MM.1S (cell line): ENCODE data around the gene PCA3.

Experiments used
- DNase-seq: peaks from one replicate; pipeline ENCODE4 v3.0.0-alpha.2; 2015
- H2AFZ ChIP-seq: fragments of 300-600 bp; sonication (generic); 2 replicates; pipeline ENCODE4 v1.6.0; 2016; ENCODE audit warnings: antibody characterized with exemption, low read length
- H3F3A ChIP-seq: fragments of 300-600 bp; sonication (generic); 2 replicates; pipeline ENCODE4 v1.6.1; 2016; ENCODE audit warnings: mild to moderate bottlenecking, antibody characterized with exemption, low read length, moderate library complexity, mixed read lengths; ENCODE audit not compliant: insufficient read depth
- H3K27ac ChIP-seq: fragments of 300-600 bp; sonication (generic); 2 replicates; pipeline ENCODE4 v1.5.1; 2016; ENCODE audit warnings: mild to moderate bottlenecking, low read length
- H3K27me3 ChIP-seq: fragments of 300-600 bp; sonication (generic); replicated peaks from 2 replicates; pipeline ENCODE4 v1.6.0; 2016; ENCODE audit warnings: low read length; ENCODE audit not compliant: insufficient read depth
- H3K36me3 ChIP-seq: fragments of 300-600 bp; sonication (generic); replicated peaks from 2 replicates; pipeline ENCODE4 v1.6.1; 2016; ENCODE audit warnings: mild to moderate bottlenecking, low read length, mixed read lengths; ENCODE audit not compliant: insufficient read depth
- H3K4me1 ChIP-seq: fragments of 300-600 bp; sonication (generic); 2 replicates; pipeline ENCODE4 v1.6.1; 2016; ENCODE audit warnings: low read length, mixed read lengths
- H3K4me2 ChIP-seq: fragments of 300-600 bp; sonication (generic); 2 replicates; pipeline ENCODE4 v1.6.0; 2016; ENCODE audit warnings: low read depth, low read length
- H3K4me3 ChIP-seq: fragments of 300-600 bp; sonication (generic); 2 replicates; pipeline ENCODE4 v1.5.1; 2016; ENCODE audit warnings: low read length, mixed read lengths
- H3K79me2 ChIP-seq: fragments of 300-600 bp; sonication (generic); 2 replicates; pipeline ENCODE4 v1.6.1; 2016; ENCODE audit warnings: mixed run types, low read length, mixed read lengths
- H3K9ac ChIP-seq: fragments of 300-600 bp; sonication (generic); 2 replicates; pipeline ENCODE4 v1.6.1; 2016; ENCODE audit warnings: low read length, mixed read lengths
- H3K9me2 ChIP-seq: fragments of 300-600 bp; sonication (generic); replicated peaks from 2 replicates; pipeline ENCODE4 v1.6.1; 2016; ENCODE audit warnings: mild to moderate bottlenecking, low read length, mixed read lengths; ENCODE audit not compliant: insufficient read depth
- H3K9me3 ChIP-seq: fragments of 300-600 bp; sonication (generic); replicated peaks from 2 replicates; pipeline ENCODE4 v1.6.1; 2016; ENCODE audit warnings: mild to moderate bottlenecking, low read length, mixed read lengths; ENCODE audit not compliant: insufficient read depth
- H4K20me1 ChIP-seq: fragments of 300-600 bp; sonication (generic); 2 replicates; pipeline ENCODE4 v1.6.1; 2016; ENCODE audit warnings: mild to moderate bottlenecking, low read length, moderate library complexity, mixed read lengths; ENCODE audit not compliant: insufficient read depth
- EZH2 ChIP-seq: fragments of 300-600 bp; sonication (generic); optimal IDR thresholded peaks from 2 replicates; pipeline ENCODE3; 2017; ENCODE audit warnings: low read depth, mild to moderate bottlenecking, antibody characterized with exemption, low read length, mixed read lengths
- EZH2phosphoT487 ChIP-seq: fragments of 300-600 bp; sonication (generic); IDR thresholded peaks from 2 replicates; pipeline ENCODE4 v1.6.1; 2018; ENCODE audit warnings: antibody characterized with exemption, low read length
- TF ChIP-seq, protein P1 (sequence below): fragments of 300-600 bp; sonication (generic); IDR thresholded peaks from 2 replicates; pipeline ENCODE4 v1.5.1; 2016; ENCODE audit warnings: antibody characterized with exemption, low read length, mixed read lengths

Gene PCA3

DNA sequence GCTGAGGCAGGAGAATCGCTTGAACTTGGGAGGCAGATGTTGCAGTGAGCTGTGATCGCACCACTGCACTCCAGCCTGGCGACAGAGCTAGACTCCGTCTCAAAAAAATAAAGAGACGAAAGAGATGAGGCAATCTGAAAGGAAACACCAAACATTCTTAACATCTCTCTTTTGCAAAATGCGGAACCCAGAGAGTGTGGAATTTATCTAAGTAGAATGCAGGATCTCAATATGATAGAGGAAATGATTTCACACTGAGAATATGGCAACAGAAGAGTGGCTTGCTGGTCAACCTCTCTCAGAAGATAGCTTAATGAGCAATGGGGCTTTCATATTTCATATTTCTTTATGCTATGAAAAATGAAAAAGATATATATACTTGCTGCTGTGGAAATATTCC, 33.4 kb upstream of the PCA3 start:
- no peaks in the 10 kb centered on the region for H3K79me2 ChIP-seq
- no peak overlapping the region for H2AFZ ChIP-seq
- H3K9me3 ChIP-seq = no peaks in the 10 kb centered on the region
- no peak overlapping the region for H3K4me3 ChIP-seq
- no peaks in the 10 kb centered on the region for H3F3A ChIP-seq
- TF ChIP-seq EZH2 (no peak), EZH2phosphoT487 (no peak)
- TF ChIP-seq, protein P1, sequence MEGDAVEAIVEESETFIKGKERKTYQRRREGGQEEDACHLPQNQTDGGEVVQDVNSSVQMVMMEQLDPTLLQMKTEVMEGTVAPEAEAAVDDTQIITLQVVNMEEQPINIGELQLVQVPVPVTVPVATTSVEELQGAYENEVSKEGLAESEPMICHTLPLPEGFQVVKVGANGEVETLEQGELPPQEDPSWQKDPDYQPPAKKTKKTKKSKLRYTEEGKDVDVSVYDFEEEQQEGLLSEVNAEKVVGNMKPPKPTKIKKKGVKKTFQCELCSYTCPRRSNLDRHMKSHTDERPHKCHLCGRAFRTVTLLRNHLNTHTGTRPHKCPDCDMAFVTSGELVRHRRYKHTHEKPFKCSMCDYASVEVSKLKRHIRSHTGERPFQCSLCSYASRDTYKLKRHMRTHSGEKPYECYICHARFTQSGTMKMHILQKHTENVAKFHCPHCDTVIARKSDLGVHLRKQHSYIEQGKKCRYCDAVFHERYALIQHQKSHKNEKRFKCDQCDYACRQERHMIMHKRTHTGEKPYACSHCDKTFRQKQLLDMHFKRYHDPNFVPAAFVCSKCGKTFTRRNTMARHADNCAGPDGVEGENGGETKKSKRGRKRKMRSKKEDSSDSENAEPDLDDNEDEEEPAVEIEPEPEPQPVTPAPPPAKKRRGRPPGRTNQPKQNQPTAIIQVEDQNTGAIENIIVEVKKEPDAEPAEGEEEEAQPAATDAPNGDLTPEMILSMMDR = no peak
- no peak overlapping the region for H3K27ac ChIP-seq
- H3K4me2 ChIP-seq = no peak overlapping the region
- H3K4me1 ChIP-seq = peaks cover 11% of the 10 kb centered on the region; the same call in 1 of the 2 replicates
- H4K20me1 ChIP-seq = no peaks in the 10 kb centered on the region
- DNase-seq = no peak
- no peaks in the 10 kb centered on the region for H3K9me2 ChIP-seq
- no peak overlapping the region for H3K9ac ChIP-seq
- H3K36me3 ChIP-seq = no peaks in the 10 kb centered on the region
- H3K27me3 ChIP-seq = no peaks in the 10 kb centered on the region

DNA sequence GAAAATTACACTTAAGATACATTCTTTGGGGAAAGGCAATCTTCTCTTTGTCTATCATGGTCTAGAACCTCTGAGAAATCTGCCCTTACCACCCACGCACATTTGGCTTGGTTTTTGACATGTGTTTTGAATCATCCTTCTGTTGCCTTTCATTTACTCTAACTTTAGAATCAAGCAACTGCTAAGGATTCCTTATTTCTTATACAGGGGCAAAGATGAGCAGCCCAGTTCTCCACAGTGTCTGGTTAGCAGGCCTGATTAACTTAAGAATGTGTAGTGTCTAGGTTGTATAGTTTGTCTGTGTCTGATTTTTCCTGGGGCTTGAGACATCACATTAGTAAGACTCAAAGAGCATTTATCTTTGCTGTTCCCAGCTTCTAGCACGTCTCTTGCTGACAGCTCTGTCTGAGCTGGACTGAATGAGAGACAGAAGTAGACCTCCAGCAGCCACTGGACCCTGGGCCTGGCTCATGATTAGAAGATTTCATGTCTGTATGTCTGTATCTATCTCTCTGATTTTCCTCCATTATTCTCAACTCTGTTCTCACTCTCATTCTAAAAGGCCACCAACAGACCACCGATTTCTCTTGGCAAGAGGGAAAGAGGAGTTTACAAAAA, 31.8 kb upstream of the PCA3 start:
- H3K4me3 ChIP-seq = no peak overlapping the region
- no peaks in the 10 kb centered on the region for H3K36me3 ChIP-seq
- H4K20me1 ChIP-seq = no peaks in the 10 kb centered on the region
- H3K9me2 ChIP-seq = no peaks in the 10 kb centered on the region
- no peaks in the 10 kb centered on the region for H3K27me3 ChIP-seq
- H3K79me2 ChIP-seq = no peaks in the 10 kb centered on the region
- H3K4me1 ChIP-seq = peaks cover 8% of the 10 kb centered on the region; the same call in 1 of the 2 replicates
- no peak overlapping the region for H3K27ac ChIP-seq
- TF ChIP-seq, protein P1 = no peak
- TF ChIP-seq EZH2 (no peak), EZH2phosphoT487 (no peak)
- no peaks in the 10 kb centered on the region for H3F3A ChIP-seq
- no peak overlapping the region for H3K9ac ChIP-seq
- H3K4me2 ChIP-seq = no peak overlapping the region
- DNase-seq = no peak
- H2AFZ ChIP-seq = no peak overlapping the region
- H3K9me3 ChIP-seq = no peaks in the 10 kb centered on the region

DNA sequence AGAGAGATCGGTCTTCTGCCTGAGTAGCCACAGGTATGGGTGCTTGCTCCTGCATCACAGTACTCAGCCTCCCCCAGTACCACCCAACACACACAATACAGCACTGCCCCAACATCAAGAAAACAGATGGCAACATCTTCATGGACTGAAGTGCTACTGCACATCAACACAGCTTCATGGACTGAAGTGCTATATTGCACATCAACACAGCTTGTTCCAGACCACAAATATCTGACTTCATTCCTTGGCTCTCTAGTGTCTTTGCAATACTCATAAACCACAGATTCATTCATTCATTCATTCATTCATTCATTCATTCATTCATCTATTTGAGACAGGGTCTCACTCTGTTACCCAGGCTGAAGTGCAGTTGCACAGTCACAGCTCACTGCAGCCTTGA, 31.1 kb upstream of the PCA3 start:
- no peak overlapping the region for H3K27ac ChIP-seq
- TF ChIP-seq, protein P1 = no peak
- TF ChIP-seq EZH2phosphoT487 (no peak), EZH2 (no peak)
- H3K9me2 ChIP-seq = no peaks in the 10 kb centered on the region
- no peaks in the 10 kb centered on the region for H3K79me2 ChIP-seq
- no peak for DNase-seq
- H3K4me3 ChIP-seq = no peak overlapping the region
- H3K9ac ChIP-seq = no peak overlapping the region
- H3K36me3 ChIP-seq = no peaks in the 10 kb centered on the region
- peaks cover 8% of the 10 kb centered on the region; the same call in 1 of the 2 replicates for H3K4me1 ChIP-seq
- H2AFZ ChIP-seq = no peak overlapping the region
- H3K27me3 ChIP-seq = no peaks in the 10 kb centered on the region
- H3K9me3 ChIP-seq = no peaks in the 10 kb centered on the region
- no peaks in the 10 kb centered on the region for H3F3A ChIP-seq
- H3K4me2 ChIP-seq = no peak overlapping the region
- H4K20me1 ChIP-seq = no peaks in the 10 kb centered on the region
